ENCODE measurements around the gene PIEZO2.

The PIEZO2 gene

DNA sequence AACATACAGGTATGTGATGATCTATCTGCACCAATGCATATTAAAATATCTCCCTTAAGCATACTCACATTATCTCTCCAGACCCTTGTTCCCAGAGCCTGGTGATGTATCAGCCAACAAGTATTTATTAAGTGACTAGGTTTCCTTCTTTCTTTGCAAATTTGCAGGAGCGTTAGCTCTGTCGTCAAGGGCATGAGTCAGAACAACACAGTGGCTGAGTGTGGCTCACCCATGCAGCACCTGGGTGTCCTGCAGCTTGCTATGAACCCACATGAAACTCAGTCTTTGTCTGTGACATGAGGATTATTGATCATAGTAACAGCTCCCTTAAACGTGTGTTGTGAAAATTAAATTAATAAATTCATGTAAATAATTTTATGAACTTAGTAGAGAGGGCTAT is 96.6 kb downstream of the PIEZO2 start:
- POLR2A ChIA-PET = no interaction called here
- Histone ChIP-seq H3K4me3 (ENCODE audit: low read depth, low read length) (no peak overlapping the region), H3K36me3 (ENCODE audit: control insufficient read depth in 2 of 2, insufficient read depth in 1 of 2, low read length in 2 of 2) (no peaks in the 10 kb centered on the region), H3K9me3 (ENCODE audit: control insufficient read depth, insufficient read depth, low read depth, low read length) (no peaks in the 10 kb centered on the region; the same call in 1 of the 2 replicates), H3K4me1 (ENCODE audit: control insufficient read depth, insufficient read depth, low read length) (no peaks in the 10 kb centered on the region; the same call in 1 of the 2 replicates), H3K27ac (ENCODE audit: extremely low read depth, low read depth, low read length) (no peak overlapping the region)
- CTCF ChIA-PET = no interaction called here
- TF ChIP-seq, protein P1, sequence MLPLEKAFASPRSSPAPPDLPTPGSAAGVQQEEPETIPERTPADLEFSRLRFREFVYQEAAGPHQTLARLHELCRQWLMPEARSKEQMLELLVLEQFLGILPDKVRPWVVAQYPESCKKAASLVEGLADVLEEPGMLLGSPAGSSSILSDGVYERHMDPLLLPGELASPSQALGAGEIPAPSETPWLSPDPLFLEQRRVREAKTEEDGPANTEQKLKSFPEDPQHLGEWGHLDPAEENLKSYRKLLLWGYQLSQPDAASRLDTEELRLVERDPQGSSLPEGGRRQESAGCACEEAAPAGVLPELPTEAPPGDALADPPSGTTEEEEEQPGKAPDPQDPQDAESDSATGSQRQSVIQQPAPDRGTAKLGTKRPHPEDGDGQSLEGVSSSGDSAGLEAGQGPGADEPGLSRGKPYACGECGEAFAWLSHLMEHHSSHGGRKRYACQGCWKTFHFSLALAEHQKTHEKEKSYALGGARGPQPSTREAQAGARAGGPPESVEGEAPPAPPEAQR (tag by site-specific recombination; IDR thresholded peaks at IDR 0.05) = no peak
- TF ChIP-seq ZNF366 (tag by site-specific recombination; conservative IDR thresholded peaks at IDR 0.05) = no peak
- TF ChIP-seq, protein P2, sequence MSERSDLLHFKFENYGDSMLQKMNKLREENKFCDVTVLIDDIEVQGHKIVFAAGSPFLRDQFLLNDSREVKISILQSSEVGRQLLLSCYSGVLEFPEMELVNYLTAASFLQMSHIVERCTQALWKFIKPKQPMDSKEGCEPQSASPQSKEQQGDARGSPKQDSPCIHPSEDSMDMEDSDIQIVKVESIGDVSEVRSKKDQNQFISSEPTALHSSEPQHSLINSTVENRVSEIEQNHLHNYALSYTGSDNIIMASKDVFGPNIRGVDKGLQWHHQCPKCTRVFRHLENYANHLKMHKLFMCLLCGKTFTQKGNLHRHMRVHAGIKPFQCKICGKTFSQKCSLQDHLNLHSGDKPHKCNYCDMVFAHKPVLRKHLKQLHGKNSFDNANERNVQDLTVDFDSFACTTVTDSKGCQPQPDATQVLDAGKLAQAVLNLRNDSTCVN (tag by site-specific recombination; optimal IDR thresholded peaks at IDR 0.05) = no peak
- no peak for TF ChIP-seq ZNF549 (tag by site-specific recombination; IDR thresholded peaks at IDR 0.05)
- no peak for TF ChIP-seq KLF16 (tag by site-specific recombination; IDR thresholded peaks at IDR 0.05)
- TF ChIP-seq ZNF433 (tag by site-specific recombination; IDR thresholded peaks at IDR 0.05; ENCODE audit: low read depth) = no peak
- no peak for TF ChIP-seq ZNF514 (tag by site-specific recombination; IDR thresholded peaks at IDR 0.05)
- TF ChIP-seq FEZF1 (tag by site-specific recombination; IDR thresholded peaks at IDR 0.05) = no peak
- TF ChIP-seq ZNF473 (tag by site-specific recombination; IDR thresholded peaks at IDR 0.05) = no peak
- no peak for TF ChIP-seq KLF10 (tag by site-specific recombination; IDR thresholded peaks at IDR 0.05)
- TF ChIP-seq ZNF391 (tag by site-specific recombination; IDR thresholded peaks at IDR 0.05; ENCODE audit: borderline replicate concordance, low read depth) = no peak
- no peak for TF ChIP-seq ZNF354C (tag by site-specific recombination; IDR thresholded peaks at IDR 0.05; ENCODE audit: borderline replicate concordance, low read depth)

DNA sequence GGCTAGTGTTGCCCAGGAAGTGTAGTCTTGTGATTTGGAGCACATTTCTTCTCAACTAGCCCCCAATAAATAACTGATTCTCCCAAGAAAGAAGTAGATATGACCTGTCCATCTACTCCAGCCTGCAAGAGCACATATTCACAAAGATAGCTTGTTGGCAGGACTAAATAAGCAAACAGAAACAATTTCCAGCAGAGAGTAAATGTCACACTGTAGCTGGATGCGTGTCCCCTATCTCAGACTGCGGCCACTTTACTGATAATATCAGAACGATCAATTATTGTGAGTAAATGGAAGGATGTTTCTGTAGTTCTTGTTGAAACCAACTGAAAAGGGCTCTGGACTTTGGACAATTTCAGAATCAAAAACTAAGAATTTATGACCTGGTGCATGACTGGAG is 97.9 kb downstream of the PIEZO2 start:
- CTCF ChIA-PET = interaction anchor here (0.6 to 1.6 kb wide), 4 partner anchors 11 to 222 kb away, joined by 3 to 7 read pairs (median 4); no protein-coding TSS in a partner anchor

DNA sequence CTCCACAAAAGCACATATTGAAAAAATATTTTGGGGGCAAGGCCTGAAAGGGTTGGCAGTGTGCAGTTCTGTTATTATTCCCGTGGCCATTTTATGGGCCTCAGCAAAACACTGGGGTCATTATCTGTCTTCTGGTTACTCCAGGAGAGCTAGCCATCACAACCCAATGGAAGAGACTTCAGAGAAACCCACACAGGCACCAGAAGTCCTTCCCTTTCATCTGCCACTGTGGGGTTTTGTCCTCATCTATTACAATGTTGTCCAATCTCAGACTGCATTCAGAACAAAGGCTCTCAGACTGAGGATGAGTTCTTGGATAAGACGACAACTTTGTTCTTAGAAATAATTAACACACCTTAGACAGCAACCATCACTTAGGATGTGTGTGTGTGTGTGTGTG is 98.4 kb downstream of the PIEZO2 start:
- ChIA-PET CTCF (interaction anchor here (0.6 to 1.6 kb wide), 2 partner anchors 199 to 222 kb away, joined by 3 to 7 read pairs; no protein-coding TSS in a partner anchor), POLR2A (no interaction called here)
- no peaks in the 10 kb centered on the region; the same call in 1 of the 2 replicates for H3K4me1 ChIP-seq (ENCODE audit: control insufficient read depth, insufficient read depth, low read length)
- no peaks in the 10 kb centered on the region for H3K36me3 ChIP-seq (ENCODE audit: control insufficient read depth in 2 of 2, insufficient read depth in 1 of 2, low read length in 2 of 2)
- no peak overlapping the region for H3K27ac ChIP-seq (ENCODE audit: extremely low read depth, low read depth, low read length)
- no peak overlapping the region for H3K4me3 ChIP-seq (ENCODE audit: low read depth, low read length)
- no peaks in the 10 kb centered on the region; the same call in 1 of the 2 replicates for H3K9me3 ChIP-seq (ENCODE audit: control insufficient read depth, insufficient read depth, low read depth, low read length)
- TF ChIP-seq, protein P2 (tag by site-specific recombination; optimal IDR thresholded peaks at IDR 0.05) = no peak
- TF ChIP-seq OVOL3 (tag by site-specific recombination; IDR thresholded peaks at IDR 0.05) (no peak), OSR2 (tag by site-specific recombination; IDR thresholded peaks at IDR 0.05) (no peak), ZNF169 (tag by site-specific recombination; IDR thresholded peaks at IDR 0.05) (no peak), IKZF3 (tag by site-specific recombination; IDR thresholded peaks at IDR 0.05) (no peak), GLIS1 (tag by site-specific recombination; IDR thresholded peaks at IDR 0.05) (no peak)
- TF ChIP-seq, protein P3, sequence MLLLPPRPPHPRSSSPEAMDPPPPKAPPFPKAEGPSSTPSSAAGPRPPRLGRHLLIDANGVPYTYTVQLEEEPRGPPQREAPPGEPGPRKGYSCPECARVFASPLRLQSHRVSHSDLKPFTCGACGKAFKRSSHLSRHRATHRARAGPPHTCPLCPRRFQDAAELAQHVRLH (tag by site-specific recombination; IDR thresholded peaks at IDR 0.05) = no peak
- TF ChIP-seq, protein P4, sequence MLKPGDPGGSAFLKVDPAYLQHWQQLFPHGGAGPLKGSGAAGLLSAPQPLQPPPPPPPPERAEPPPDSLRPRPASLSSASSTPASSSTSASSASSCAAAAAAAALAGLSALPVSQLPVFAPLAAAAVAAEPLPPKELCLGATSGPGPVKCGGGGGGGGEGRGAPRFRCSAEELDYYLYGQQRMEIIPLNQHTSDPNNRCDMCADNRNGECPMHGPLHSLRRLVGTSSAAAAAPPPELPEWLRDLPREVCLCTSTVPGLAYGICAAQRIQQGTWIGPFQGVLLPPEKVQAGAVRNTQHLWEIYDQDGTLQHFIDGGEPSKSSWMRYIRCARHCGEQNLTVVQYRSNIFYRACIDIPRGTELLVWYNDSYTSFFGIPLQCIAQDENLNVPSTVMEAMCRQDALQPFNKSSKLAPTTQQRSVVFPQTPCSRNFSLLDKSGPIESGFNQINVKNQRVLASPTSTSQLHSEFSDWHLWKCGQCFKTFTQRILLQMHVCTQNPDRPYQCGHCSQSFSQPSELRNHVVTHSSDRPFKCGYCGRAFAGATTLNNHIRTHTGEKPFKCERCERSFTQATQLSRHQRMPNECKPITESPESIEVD (tag by site-specific recombination; IDR thresholded peaks at IDR 0.05) = no peak

More for the DNA sequence above, 97.9 kb downstream of the PIEZO2 start:
- no peak overlapping the region for H3K4me3 ChIP-seq (ENCODE audit: low read depth, low read length)
- H3K9me3 ChIP-seq (ENCODE audit: control insufficient read depth, insufficient read depth, low read depth, low read length) = no peaks in the 10 kb centered on the region; the same call in 1 of the 2 replicates
- H3K27ac ChIP-seq (ENCODE audit: extremely low read depth, low read depth, low read length) = no peak overlapping the region
- POLR2A ChIA-PET = no interaction called here
- no peaks in the 10 kb centered on the region; the same call in 1 of the 2 replicates for H3K4me1 ChIP-seq (ENCODE audit: control insufficient read depth, insufficient read depth, low read length)
- H3K36me3 ChIP-seq (ENCODE audit: control insufficient read depth in 2 of 2, insufficient read depth in 1 of 2, low read length in 2 of 2) = no peaks in the 10 kb centered on the region
- TF ChIP-seq ZNF660 (tag by site-specific recombination; IDR thresholded peaks at IDR 0.05) = no peak
- TF ChIP-seq, protein P3 (tag by site-specific recombination; IDR thresholded peaks at IDR 0.05) = no peak
- no peak for TF ChIP-seq ZNF776 (tag by site-specific recombination; IDR thresholded peaks at IDR 0.05; ENCODE audit: borderline replicate concordance)
- no peak for TF ChIP-seq ZBTB20 (tag by site-specific recombination; IDR thresholded peaks at IDR 0.05)
- no peak for TF ChIP-seq ZNF157 (tag by site-specific recombination; IDR thresholded peaks at IDR 0.05)
- no peak for TF ChIP-seq ZNF10 (tag by site-specific recombination; IDR thresholded peaks at IDR 0.05)
- TF ChIP-seq ZBTB8A (tag by site-specific recombination; IDR thresholded peaks at IDR 0.05) = no peak
- TF ChIP-seq YY2 (tag by site-specific recombination; IDR thresholded peaks at IDR 0.05) = no peak
